CD4-positive, alpha-beta T cell (primary cell): ENCODE results near the gene HHAT. TPM values are rescaled to one million over a fixed set of nuclear protein-coding genes. Genes with fewer than 3 reads are reported as not detected.

Source experiments
- ATAC-seq: fragments of 200-7000 bp; cut with Tn5 transposase; one replicate; pipeline ENCODE4 v1.10.0; 2022; ENCODE audit warnings: mild to moderate bottlenecking; ENCODE audit not compliant: poor library complexity
- CTCF ChIA-PET: fragments of 350-600 bp; sonication (Branson Sonifier 250); formaldehyde crosslinking; loops from one replicate; lab custom pipeline; 2021; ENCODE audit warnings: antibody characterized with exemption, inconsistent platforms; lab: Charles Lee
- POLR2A ChIA-PET: fragments of 350-600 bp; sonication (Branson Sonifier 250); formaldehyde crosslinking; loops from one replicate; lab custom pipeline; 2021; ENCODE audit warnings: antibody characterized with exemption, inconsistent platforms; lab: Charles Lee
- DNase-seq, 14 experiments: peaks; one replicate each; pipeline ENCODE4 v3.0.0-alpha.2; 2013 to 2020; ENCODE audit warnings: mixed read lengths in 2 of 14
- H3K27ac ChIP-seq, 2 donors: one replicate each; pipeline versions ENCODE4 v1.5.1 to v1.7.0; 2013; ENCODE audit warnings: low read length in 2 of 2, low read depth in 1 of 2, mild to moderate bottlenecking in 1 of 2
- H3K27me3 ChIP-seq, 2 experiments: 1 replicate in 1 of 2; 2 replicates in 1 of 2; pipeline versions ENCODE4 v1.6.1 to v1.7.0; 2013; ENCODE audit warnings: low read length in 2 of 2, control low read depth in 1 of 2, mild to moderate bottlenecking in 1 of 2, moderate library complexity in 1 of 2; ENCODE audit not compliant: insufficient read depth in 2 of 2, control insufficient read depth in 1 of 2
- H3K36me3 ChIP-seq: one replicate; pipeline ENCODE4 v1.6.1; 2013; ENCODE audit warnings: low read length, control low read depth; ENCODE audit not compliant: insufficient read depth
- H3K4me1 ChIP-seq: one replicate; pipeline ENCODE4 v1.6.1; 2013; ENCODE audit warnings: low read length, control low read depth; ENCODE audit not compliant: insufficient read depth
- H3K4me3 ChIP-seq: one replicate; pipeline ENCODE4 v1.5.1; 2013; ENCODE audit warnings: mild to moderate bottlenecking, low read length, moderate library complexity
- H3K9me3 ChIP-seq, 2 experiments: 1 replicate in 1 of 2; 2 replicates in 1 of 2; pipeline versions ENCODE4 v1.6.1 to v1.7.0; 2013; ENCODE audit warnings: low read length in 2 of 2, mild to moderate bottlenecking in 2 of 2, control low read depth in 1 of 2, moderate library complexity in 1 of 2; ENCODE audit not compliant: control insufficient read depth in 1 of 2, insufficient read depth in 1 of 2
- H3K27ac Mint-ChIP-seq: one replicate; pipeline ENCODE4 v1.8.0; 2020; ENCODE audit warnings: mixed read lengths
- H3K27me3 Mint-ChIP-seq: one replicate; pipeline ENCODE4 v1.8.0; 2021; ENCODE audit warnings: mixed read lengths
- H3K36me3 Mint-ChIP-seq: one replicate; pipeline ENCODE4 v1.8.0; 2021; ENCODE audit warnings: low read depth, mixed read lengths
- H3K4me1 Mint-ChIP-seq: one replicate; pipeline ENCODE4 v1.8.0; 2021; ENCODE audit warnings: low read depth, mixed read lengths
- H3K4me3 Mint-ChIP-seq: one replicate; pipeline ENCODE4 v1.8.0; 2020; ENCODE audit warnings: mild to moderate bottlenecking, mixed read lengths
- H3K9me3 Mint-ChIP-seq: one replicate; pipeline ENCODE4 v1.8.0; 2020; ENCODE audit warnings: mixed read lengths
- CTCF ChIP-seq: fragments of 200-600 bp; IDR thresholded peaks from one replicate; pipeline ENCODE4 v1.8.0; 2022; ENCODE audit warnings: antibody characterized with exemption, mild to moderate bottlenecking
- intact Hi-C, 2 experiments: fragments of 100-400 bp; cut with DNase I in 1 of 2; cut with micrococcal nuclease in 1 of 2; formaldehyde crosslinking; loops; one replicate each; pipeline versions ENCODE4 v1.15.1 to v1.9.0; 2023 to 2025; cut with DNase I, micrococcal nuclease
- total RNA-seq, 174 experiments: library from RNA in 2 of 174; stranded (reverse) in 2 of 174; gene quantifications; one replicate each; pipeline ENCODE4 v1.2.3 and lab custom pipeline; 2021 to 2026

HHAT gene
- total RNA-seq, 2 experiments from 2014 or later: 3.1 to 3.3 TPM

- no peak for TF ChIP-seq CTCF
- H3K27ac ChIP-seq: no peak overlapping the region
- no peaks in the 10 kb centered on the region for H3K27me3 ChIP-seq
- intact Hi-C loops: no loop called here
- no peaks in the 10 kb centered on the region for H3K36me3 ChIP-seq
- POLR2A ChIA-PET: no interaction called here
- no peaks in the 10 kb centered on the region for H3K9me3 Mint-ChIP-seq
- DNase-seq: no peak
- no peaks in the 10 kb centered on the region for H3K27me3 Mint-ChIP-seq
- H3K27ac Mint-ChIP-seq: no peak overlapping the region
- H3K4me3 Mint-ChIP-seq: no peak overlapping the region
- H3K4me1 ChIP-seq: no peaks in the 10 kb centered on the region
- H3K4me3 ChIP-seq: no peak overlapping the region
- no peaks in the 10 kb centered on the region for H3K36me3 Mint-ChIP-seq
- CTCF ChIA-PET: no interaction called here
- no peaks in the 10 kb centered on the region for H3K9me3 ChIP-seq
- ATAC-seq: no peak
- H3K4me1 Mint-ChIP-seq: no peaks in the 10 kb centered on the region
These were observed 110.5 kb downstream of the HHAT start for GRCh38 chr1:210438928-210439841.

- POLR2A ChIA-PET: no interaction called here
These were observed 111.4 kb downstream of the HHAT start for GRCh38 chr1:210440081-210440480.

DNA sequence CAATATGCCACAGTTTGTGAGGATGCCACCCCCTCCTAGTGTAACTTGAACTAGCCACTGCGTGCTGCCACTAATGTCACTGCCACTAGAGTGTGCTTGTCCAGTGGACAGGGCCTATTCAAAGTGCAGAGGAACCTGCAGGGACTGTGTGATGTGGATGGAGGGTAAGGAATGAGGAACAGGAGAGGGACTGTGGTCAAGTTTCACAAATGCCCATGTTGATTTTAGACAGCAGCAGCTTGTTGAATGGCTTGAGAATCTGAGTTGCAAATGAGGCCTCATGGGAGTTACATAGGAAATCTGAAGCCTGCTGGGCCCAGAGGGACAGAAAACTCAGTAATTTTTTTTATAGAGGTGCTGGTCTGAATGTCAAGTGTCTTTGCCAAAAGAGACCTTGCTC, 112.3 kb downstream of the HHAT start:
- CTCF ChIA-PET: no interaction called here
- no peak overlapping the region for H3K27ac Mint-ChIP-seq
- Histone ChIP-seq H3K4me3 (no peak overlapping the region), H3K27me3 (no peaks in the 10 kb centered on the region), H3K4me1 (peaks cover 3% of the 10 kb centered on the region), H3K27ac (no peak overlapping the region), H3K36me3 (no peaks in the 10 kb centered on the region), H3K9me3 (no peaks in the 10 kb centered on the region)
- ATAC-seq (no peak), DNase-seq (no peak)
- H3K36me3 Mint-ChIP-seq: no peaks in the 10 kb centered on the region
- POLR2A ChIA-PET: no interaction called here
- no peaks in the 10 kb centered on the region for H3K9me3 Mint-ChIP-seq
- H3K4me3 Mint-ChIP-seq: no peak overlapping the region
- TF ChIP-seq CTCF: no peak
- intact Hi-C loops: loop anchor here (10.0 kb wide), 2 partner anchors 814 to 1074 kb away; partner anchors contain the start of gene RCOR3 (in 1 of the 2)
- H3K27me3 Mint-ChIP-seq: no peaks in the 10 kb centered on the region
- H3K4me1 Mint-ChIP-seq: peaks cover 7% of the 10 kb centered on the region

More at GRCh38 chr1:210440081-210440480, 111.4 kb downstream of the HHAT start:
- Mint-ChIP-seq H3K27ac (no peak overlapping the region), H3K27me3 (no peaks in the 10 kb centered on the region), H3K4me3 (no peak overlapping the region), H3K36me3 (no peaks in the 10 kb centered on the region), H3K4me1 (no peaks in the 10 kb centered on the region), H3K9me3 (no peaks in the 10 kb centered on the region)
- ATAC-seq (no peak), DNase-seq (no peak)
- intact Hi-C loops: loop anchor here (10.0 kb wide), 2 partner anchors 815 to 1075 kb away; partner anchors contain the start of gene RCOR3 (in 1 of the 2)
- Histone ChIP-seq H3K36me3 (no peaks in the 10 kb centered on the region), H3K27ac (no peak overlapping the region), H3K27me3 (no peaks in the 10 kb centered on the region), H3K9me3 (no peaks in the 10 kb centered on the region), H3K4me3 (no peak overlapping the region), H3K4me1 (no peaks in the 10 kb centered on the region)
- CTCF ChIA-PET: no interaction called here
- TF ChIP-seq CTCF: no peak
